K562 (cell line): ENCODE results near the gene PNLIPRP1. TPM values are rescaled to one million over a fixed set of nuclear protein-coding genes. Genes with fewer than 3 reads are reported as not detected.

Experiments used
- ADNP ChIP-seq: fragments of 200-800 bp; sonication (Bioruptor generic); IDR thresholded peaks from 2 replicates; pipeline ENCODE4 v1.6.1; 2016; ENCODE audit warnings: missing genetic modification characterization, missing compliant biosample characterization
- AFF4 ChIP-seq: sonication (generic); formaldehyde crosslinking; IDR thresholded peaks from 2 replicates; pipeline ENCODE4 v1.8.0; 2023; ENCODE audit warnings: mild to moderate bottlenecking, missing genetic modification reagents
- CBX5 ChIP-seq: IDR thresholded peaks from 2 replicates; pipeline ENCODE4 v1.6.1; 2014; ENCODE audit warnings: low read depth, borderline replicate concordance
- CEBPG ChIP-seq, 3 experiments: fragments of 200-800 bp in 1 of 3; sonication (Bioruptor generic) in 1 of 3; sonication (generic) in 1 of 3; formaldehyde crosslinking in 1 of 3; IDR thresholded peaks in 2 of 3; conservative IDR thresholded peaks in 1 of 3; 2 replicates each; pipeline versions ENCODE4 v1.6.1 to v1.8.0; 2016 to 2022; ENCODE audit warnings: missing compliant biosample characterization in 2 of 3, missing genetic modification characterization in 2 of 3, mild to moderate bottlenecking in 1 of 3, missing genetic modification reagents in 1 of 3
- CSDE1 ChIP-seq, 2 experiments: fragments of 450-650 bp; IDR thresholded peaks; 2 replicates each; pipeline ENCODE4 v1.6.1; 2016; ENCODE audit warnings: mild to moderate bottlenecking in 1 of 2
- IRF2 ChIP-seq: sonication (generic); formaldehyde crosslinking; IDR thresholded peaks from 2 replicates; pipeline ENCODE4 v1.8.1; 2022; ENCODE audit warnings: mild to moderate bottlenecking, missing genetic modification reagents
- MEF2A ChIP-seq: IDR thresholded peaks from 2 replicates; pipeline ENCODE4 v1.6.1; 2011; ENCODE audit warnings: low read depth, mild to moderate bottlenecking, low read length, moderate library complexity; ENCODE audit not compliant: control insufficient read depth
- MYC ChIP-seq, 2 experiments: fragments of 250-450 bp in 1 of 2; sonication (Bioruptor Pico) in 1 of 2; IDR thresholded peaks; 2 replicates each; pipeline versions ENCODE4 v1.5.1 to v1.6.1; 2012 to 2021; ENCODE audit warnings: low read depth in 2 of 2, borderline replicate concordance in 1 of 2, improper control_type of control experiment in 1 of 2, low read length in 1 of 2, mild to moderate bottlenecking in 1 of 2, moderate library complexity in 1 of 2
- ZBTB33 ChIP-seq: sonication (generic); formaldehyde crosslinking; IDR thresholded peaks from 2 replicates; pipeline ENCODE4 v1.8.1; 2023; ENCODE audit warnings: mild to moderate bottlenecking, missing genetic modification reagents
- polyA plus RNA-seq, 8 experiments: library from polyadenylated mRNA; depleted of rRNA in 4 of 8; stranded (reverse) in 5 of 8; unstranded in 3 of 8; fragments of >200 nt; fragmentation: Nextera tagmentation in 2 of 8; fragmentation: Illumina TruSeq in 1 of 8; extraction: Ambion mirVana in 2 of 8; extraction: Trizol in 1 of 8; gene quantifications; 2 replicates each; pipeline versions ENCODE4 v1.2.1 to v1.2.3, GENCODE V29; 2011 to 2014; ENCODE audit warnings: inconsistent platforms in 1 of 8, missing spikeins in 1 of 8
- total RNA-seq, 7 experiments: library from RNA; depleted of rRNA in 6 of 7; stranded (reverse); fragments of >200 nt in 6 of 7; fragmentation: Illumina TruSeq in 2 of 7; extraction: Trizol in 2 of 7; gene quantifications; 2 replicates each; pipeline versions ENCODE4 v1.2.1 to v1.2.3, GENCODE V29; 2011 to 2021; ENCODE audit warnings: low replicate concordance in 1 of 7
- TF ChIP-seq, protein P1 (sequence below): fragments of 250-450 bp; sonication (Bioruptor Pico); IDR thresholded peaks from 2 replicates; pipeline ENCODE4 v1.5.0; 2021
- TF ChIP-seq, protein P2 (sequence below): IDR thresholded peaks from 2 replicates; pipeline ENCODE4 v1.6.1; 2011; ENCODE audit warnings: borderline replicate concordance, low read depth, mild to moderate bottlenecking, moderate library complexity, low read length; ENCODE audit not compliant: insufficient read depth, poor library complexity, severe bottlenecking
- TF ChIP-seq, protein P3 (sequence below), 2 experiments: IDR thresholded peaks; 2 replicates each; pipeline ENCODE4 v1.6.1; 2012; ENCODE audit warnings: improper control_type of control experiment in 2 of 2, low read depth in 2 of 2, low read length in 2 of 2, borderline replicate concordance in 1 of 2

Gene PNLIPRP1
- total and polyA plus RNA-seq, 9 of the 15 experiments (the other 6 are each of a cell fraction or from before 2014, with no cell fraction given), result 0.60 TPM; not detected in 8

- TF ChIP-seq ZBTB33 (CRISPR knock-in tag) (no peak), AFF4 (CRISPR knock-in tag) (no peak), CEBPG (CRISPR knock-in tag; IDR thresholded peaks at IDR 0.05) (no peak), CEBPG (tag; conservative IDR thresholded peaks at IDR 0.05 in 1 of 2, IDR thresholded peaks at IDR 0.05 in 1 of 2) (no peak), ADNP (tag) (no peak), CSDE1 (IDR thresholded peaks at IDR 0.05) (no peak), CBX5 (no peak), MYC (IDR thresholded peaks at IDR 0.05; ENCODE audit: low read depth, low read length) (no peak), MYC (CRISPR knock-in tag; IDR thresholded peaks at IDR 0.05; ENCODE audit: borderline replicate concordance, low read depth) (no peak), IRF2 (CRISPR knock-in tag) (no peak), MEF2A (no peak)
- TF ChIP-seq, protein P1, sequence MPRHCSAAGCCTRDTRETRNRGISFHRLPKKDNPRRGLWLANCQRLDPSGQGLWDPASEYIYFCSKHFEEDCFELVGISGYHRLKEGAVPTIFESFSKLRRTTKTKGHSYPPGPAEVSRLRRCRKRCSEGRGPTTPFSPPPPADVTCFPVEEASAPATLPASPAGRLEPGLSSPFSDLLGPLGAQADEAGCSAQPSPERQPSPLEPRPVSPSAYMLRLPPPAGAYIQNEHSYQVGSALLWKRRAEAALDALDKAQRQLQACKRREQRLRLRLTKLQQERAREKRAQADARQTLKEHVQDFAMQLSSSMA (CRISPR knock-in tag), result no peak
- TF ChIP-seq, protein P2, sequence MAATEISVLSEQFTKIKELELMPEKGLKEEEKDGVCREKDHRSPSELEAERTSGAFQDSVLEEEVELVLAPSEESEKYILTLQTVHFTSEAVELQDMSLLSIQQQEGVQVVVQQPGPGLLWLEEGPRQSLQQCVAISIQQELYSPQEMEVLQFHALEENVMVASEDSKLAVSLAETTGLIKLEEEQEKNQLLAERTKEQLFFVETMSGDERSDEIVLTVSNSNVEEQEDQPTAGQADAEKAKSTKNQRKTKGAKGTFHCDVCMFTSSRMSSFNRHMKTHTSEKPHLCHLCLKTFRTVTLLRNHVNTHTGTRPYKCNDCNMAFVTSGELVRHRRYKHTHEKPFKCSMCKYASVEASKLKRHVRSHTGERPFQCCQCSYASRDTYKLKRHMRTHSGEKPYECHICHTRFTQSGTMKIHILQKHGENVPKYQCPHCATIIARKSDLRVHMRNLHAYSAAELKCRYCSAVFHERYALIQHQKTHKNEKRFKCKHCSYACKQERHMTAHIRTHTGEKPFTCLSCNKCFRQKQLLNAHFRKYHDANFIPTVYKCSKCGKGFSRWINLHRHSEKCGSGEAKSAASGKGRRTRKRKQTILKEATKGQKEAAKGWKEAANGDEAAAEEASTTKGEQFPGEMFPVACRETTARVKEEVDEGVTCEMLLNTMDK, result no peak
- TF ChIP-seq, protein P3, sequence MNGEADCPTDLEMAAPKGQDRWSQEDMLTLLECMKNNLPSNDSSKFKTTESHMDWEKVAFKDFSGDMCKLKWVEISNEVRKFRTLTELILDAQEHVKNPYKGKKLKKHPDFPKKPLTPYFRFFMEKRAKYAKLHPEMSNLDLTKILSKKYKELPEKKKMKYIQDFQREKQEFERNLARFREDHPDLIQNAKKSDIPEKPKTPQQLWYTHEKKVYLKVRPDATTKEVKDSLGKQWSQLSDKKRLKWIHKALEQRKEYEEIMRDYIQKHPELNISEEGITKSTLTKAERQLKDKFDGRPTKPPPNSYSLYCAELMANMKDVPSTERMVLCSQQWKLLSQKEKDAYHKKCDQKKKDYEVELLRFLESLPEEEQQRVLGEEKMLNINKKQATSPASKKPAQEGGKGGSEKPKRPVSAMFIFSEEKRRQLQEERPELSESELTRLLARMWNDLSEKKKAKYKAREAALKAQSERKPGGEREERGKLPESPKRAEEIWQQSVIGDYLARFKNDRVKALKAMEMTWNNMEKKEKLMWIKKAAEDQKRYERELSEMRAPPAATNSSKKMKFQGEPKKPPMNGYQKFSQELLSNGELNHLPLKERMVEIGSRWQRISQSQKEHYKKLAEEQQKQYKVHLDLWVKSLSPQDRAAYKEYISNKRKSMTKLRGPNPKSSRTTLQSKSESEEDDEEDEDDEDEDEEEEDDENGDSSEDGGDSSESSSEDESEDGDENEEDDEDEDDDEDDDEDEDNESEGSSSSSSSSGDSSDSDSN (IDR thresholded peaks at IDR 0.05; ENCODE audit: borderline replicate concordance in 1 of 2, low read depth in 2 of 2, low read length in 2 of 2), result no peak
Observed at GRCh38 chr10:116555880-116556279, 34.9 kb upstream of the PNLIPRP1 start (continued).
